ENCODE data around the gene RPS6KA2.

The RPS6KA2 gene

DNA sequence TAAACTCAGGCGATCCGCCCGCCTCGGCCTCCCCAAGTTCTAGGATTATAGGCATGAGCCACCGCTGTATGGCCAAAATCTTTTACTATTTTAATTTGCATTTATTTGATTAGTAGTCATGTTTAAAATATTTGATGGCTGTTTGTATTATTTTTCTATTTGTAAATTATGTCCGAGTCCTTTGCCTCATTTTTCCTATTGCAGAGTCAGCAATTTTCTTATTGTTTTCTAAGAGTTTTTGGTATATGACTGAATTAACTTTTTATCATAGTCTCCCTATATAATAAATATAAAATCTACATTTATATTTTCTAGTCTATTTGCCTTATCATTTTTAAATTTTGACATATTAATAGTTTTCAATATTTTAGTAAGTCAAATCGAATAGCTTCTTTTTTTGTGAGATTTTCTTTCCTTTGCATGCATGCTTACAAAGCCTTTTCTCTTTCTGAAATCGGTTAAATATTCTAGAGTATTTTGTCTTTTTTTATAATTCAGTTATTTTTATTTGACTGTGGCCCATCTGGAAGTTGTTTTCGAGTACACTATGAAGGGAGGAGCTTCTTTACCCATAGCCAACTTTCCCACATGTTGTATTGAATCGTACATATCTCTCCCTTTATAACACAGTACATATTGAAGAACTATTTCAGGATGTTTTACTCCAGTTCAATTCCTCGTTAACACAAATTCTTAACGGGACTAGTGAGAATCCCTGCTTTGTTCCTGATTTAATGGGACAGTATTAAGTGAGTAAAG is 34.5 kb upstream of the RPS6KA2 start:
- no peak overlapping the region for H3K4me3 ChIP-seq (ENCODE audit: low read length)
- TF ChIP-seq ZNF274 (IDR thresholded peaks at IDR 0.05; ENCODE audit: low read depth, low read length): no peak

DNA sequence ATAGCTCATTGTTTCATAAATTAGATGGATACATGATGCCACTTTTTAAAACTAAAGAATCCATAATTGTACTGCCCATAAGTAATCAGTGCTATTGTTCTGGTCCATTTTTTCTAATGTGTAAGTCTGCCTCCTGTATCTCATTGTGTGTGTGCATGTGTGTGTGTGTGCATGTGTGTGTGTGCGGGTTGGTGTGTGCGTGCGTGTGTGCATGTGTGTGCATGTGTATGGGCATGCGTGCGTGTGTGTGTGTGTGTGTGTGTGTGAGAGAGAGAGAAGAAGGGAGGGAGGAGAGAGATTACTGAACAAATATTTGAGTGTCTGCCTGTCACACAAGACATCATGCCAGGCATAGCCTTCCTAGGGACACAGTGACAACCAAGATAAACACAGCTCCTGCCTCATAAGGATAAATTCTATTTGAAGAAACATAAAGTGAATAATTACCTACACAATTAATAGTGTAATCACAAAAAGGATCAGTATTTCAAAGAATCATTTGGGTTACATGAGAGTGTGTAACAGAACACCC is 33.2 kb upstream of the RPS6KA2 start:
- no peak overlapping the region for H3K4me3 ChIP-seq (ENCODE audit: low read length)
- no peak for TF ChIP-seq ZNF274 (IDR thresholded peaks at IDR 0.05; ENCODE audit: low read depth, low read length)

- no peak for TF ChIP-seq ZNF274 (IDR thresholded peaks at IDR 0.05; ENCODE audit: low read depth, low read length)
- H3K4me3 ChIP-seq (ENCODE audit: low read length): no peak overlapping the region
Observed at GRCh38 chr6:166659581-166659980, 32.5 kb upstream of the RPS6KA2 start.

DNA sequence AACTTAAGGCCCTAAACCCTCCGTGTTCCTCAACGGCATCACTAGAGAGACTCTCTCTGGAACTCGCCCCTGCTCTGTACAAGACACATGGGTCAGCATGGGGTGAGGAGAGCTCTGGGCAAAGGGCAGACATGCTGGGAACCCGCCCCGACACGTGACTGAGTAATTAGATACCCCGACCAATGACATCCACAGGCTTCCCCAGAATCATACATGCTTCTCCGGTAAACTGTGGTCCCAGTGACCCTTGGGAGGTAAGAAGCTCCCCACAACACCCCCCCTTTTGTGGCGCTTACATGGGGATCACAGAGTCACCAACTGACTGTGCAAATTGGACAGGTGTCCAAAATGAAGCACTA is 31.7 kb upstream of the RPS6KA2 start:
- no peak overlapping the region for H3K4me3 ChIP-seq (ENCODE audit: low read length)
- no peak for TF ChIP-seq ZNF274 (IDR thresholded peaks at IDR 0.05; ENCODE audit: low read depth, low read length)

- no peak overlapping the region for H3K4me3 ChIP-seq (ENCODE audit: low read length)
- no peak for TF ChIP-seq ZNF274 (IDR thresholded peaks at IDR 0.05; ENCODE audit: low read depth, low read length)
Observed at GRCh38 chr6:166658115-166658791, 31.2 kb upstream of the RPS6KA2 start.

GRCh38 chr6:166657531-166657930 is 30.5 kb upstream of the RPS6KA2 start:
- no peak for TF ChIP-seq ZNF274 (IDR thresholded peaks at IDR 0.05; ENCODE audit: low read depth, low read length)
- no peak overlapping the region for H3K4me3 ChIP-seq (ENCODE audit: low read length)

DNA sequence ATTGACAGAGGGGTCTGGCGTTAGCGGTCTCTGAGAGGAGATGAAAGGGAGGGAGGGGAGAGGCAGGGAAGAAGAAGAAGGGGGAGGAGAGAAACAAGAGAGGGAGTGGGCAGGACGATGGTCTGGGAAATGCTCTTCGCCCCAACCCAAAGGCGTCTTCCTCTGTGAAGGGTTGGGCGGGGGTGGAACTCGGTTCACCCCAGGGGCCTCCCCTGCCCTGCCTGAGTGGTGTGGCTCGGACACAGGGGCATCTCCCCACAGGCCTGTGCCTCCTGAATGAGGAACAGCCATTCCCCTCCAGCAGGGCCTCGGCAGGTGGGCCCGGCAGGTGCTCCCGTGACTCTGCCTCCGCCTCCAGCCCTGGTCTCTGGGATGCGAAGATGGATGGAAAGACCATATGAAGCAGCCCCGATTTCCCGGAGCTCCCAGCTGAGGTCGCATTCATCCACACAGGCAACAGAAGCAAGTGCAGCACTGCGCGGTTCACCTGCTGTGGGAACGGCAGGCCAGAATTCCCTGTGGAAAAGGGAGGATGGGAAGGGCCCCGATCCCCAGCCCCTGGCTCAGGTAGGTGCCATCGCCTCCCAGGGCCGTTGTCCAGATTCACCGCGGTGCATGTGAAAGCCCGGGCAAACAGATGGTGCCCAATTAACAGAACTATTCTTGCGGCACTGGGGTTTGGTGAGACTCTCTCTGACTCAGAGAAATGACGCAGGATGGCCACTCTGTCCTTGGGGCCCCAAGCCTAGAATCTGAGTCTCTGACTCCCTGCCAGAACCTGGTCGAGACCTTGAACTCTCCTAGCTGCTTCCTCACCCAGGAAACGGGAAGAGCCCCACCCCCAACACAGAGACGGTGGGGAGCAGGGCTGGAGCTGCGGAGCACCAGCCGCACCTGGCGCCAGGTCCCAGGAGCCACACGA is 29.4 kb upstream of the RPS6KA2 start:
- no peak overlapping the region; the same call in 1 of the 2 replicates for H3K4me3 ChIP-seq (ENCODE audit: low read length)
- no peak for TF ChIP-seq ZNF274 (IDR thresholded peaks at IDR 0.05; ENCODE audit: low read depth, low read length)

- H3K4me3 ChIP-seq (ENCODE audit: low read length): no peak overlapping the region
- no peak for TF ChIP-seq ZNF274 (IDR thresholded peaks at IDR 0.05; ENCODE audit: low read depth, low read length)
Observed at GRCh38 chr6:166655713-166656229, 28.7 kb upstream of the RPS6KA2 start.

GRCh38 chr6:166655251-166655650 is 28.2 kb upstream of the RPS6KA2 start:
- H3K4me3 ChIP-seq (ENCODE audit: low read length): no peak overlapping the region
- TF ChIP-seq ZNF274 (IDR thresholded peaks at IDR 0.05; ENCODE audit: low read depth, low read length): no peak

DNA sequence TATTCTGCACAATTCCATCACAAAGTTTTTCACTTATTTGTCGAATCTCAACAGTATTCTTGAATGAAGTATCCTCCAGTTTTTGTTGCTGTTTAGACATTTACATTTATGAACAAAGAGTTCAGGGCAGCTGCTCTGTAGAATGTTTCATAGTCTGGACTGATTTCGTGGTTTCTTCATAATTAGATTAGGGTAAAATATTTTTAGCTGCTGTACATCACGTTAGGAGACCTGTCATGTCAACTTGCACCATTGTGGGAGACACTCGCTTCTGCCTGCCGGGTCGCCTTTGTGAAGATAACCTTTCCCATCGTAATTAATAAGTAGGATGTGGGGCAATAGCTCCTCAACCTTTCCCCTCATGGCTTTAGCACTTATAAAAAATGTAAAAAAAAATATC is 27.5 kb upstream of the RPS6KA2 start:
- H3K4me3 ChIP-seq (ENCODE audit: low read length): no peak overlapping the region
- no peak for TF ChIP-seq ZNF274 (IDR thresholded peaks at IDR 0.05; ENCODE audit: low read depth, low read length)

DNA sequence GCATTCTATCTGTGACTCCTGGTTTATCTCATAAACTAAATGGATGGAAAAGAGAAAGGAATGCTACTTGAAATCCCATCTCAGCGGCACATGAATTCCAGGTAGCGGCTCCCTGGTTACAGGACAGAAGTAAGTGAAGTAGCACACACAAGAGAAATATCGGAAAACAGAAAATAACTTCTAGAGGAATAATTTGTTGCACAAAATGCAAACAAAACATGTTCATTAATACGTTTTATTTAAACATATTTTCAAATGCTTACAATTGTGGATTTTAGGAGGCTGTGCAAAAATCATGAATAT is 26.5 kb upstream of the RPS6KA2 start:
- TF ChIP-seq ZNF274 (IDR thresholded peaks at IDR 0.05; ENCODE audit: low read depth, low read length): no peak
- H3K4me3 ChIP-seq (ENCODE audit: low read length): no peak overlapping the region

GRCh38 chr6:166650824-166651807 is 24.1 kb upstream of the RPS6KA2 start:
- no peak overlapping the region for H3K4me3 ChIP-seq (ENCODE audit: low read length)
- no peak for TF ChIP-seq ZNF274 (IDR thresholded peaks at IDR 0.05; ENCODE audit: low read depth, low read length)

DNA sequence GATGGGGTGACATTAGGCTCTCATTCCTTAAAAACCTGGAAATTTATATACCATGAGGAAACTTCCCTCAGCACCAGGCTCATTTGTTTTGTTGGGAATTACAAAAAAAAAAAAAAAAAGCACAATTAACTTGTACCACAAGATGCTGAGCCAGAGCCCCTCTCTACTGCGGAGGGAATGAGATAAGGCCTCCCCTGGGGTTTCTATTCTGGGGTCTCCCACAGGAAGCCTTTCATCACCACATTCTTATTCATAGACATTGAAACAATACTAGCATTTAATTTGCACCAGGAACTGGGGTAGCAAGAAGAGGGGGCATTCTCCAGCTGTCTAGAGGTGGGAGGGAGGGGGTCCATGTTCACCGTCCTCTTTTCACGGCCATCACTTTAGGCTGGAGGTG is 23.0 kb upstream of the RPS6KA2 start:
- no peak for TF ChIP-seq ZNF274 (IDR thresholded peaks at IDR 0.05; ENCODE audit: low read depth, low read length)
- H3K4me3 ChIP-seq (ENCODE audit: low read length): no peak overlapping the region
